SK-N-DZ (cell line): ENCODE measurements around the gene SPAG9.
A peak's percentile ranks its signal among the peaks of the same experiment; 100 is the strongest.
"Not testable (repeated sequence)": the region's sequence is repeated elsewhere in the genome, so short reads cannot be mapped to it uniquely, and the experiment has no call there.

Experiments
- DNase-seq: peaks from one replicate; pipeline ENCODE4 v3.0.0-alpha.2; 2015; ENCODE audit warnings: low spot score

SPAG9 gene

GRCh38 chr17:51091635-51092034 lies 29.0 kb downstream of the SPAG9 start:
- DNase-seq, result no peak

GRCh38 chr17:51088868-51089267 lies 31.8 kb downstream of the SPAG9 start:
- not testable (repeated sequence) for DNase-seq

GRCh38 chr17:51088287-51088686 lies 32.4 kb downstream of the SPAG9 start:
- no peak for DNase-seq

- DNase-seq, result no peak
Measured at GRCh38 chr17:51087072-51087757, 33.5 kb downstream of the SPAG9 start.

GRCh38 chr17:51085150-51085805 lies 35.4 kb downstream of the SPAG9 start:
- no peak for DNase-seq

GRCh38 chr17:51083981-51084380 lies 36.7 kb downstream of the SPAG9 start:
- DNase-seq, result no peak

GRCh38 chr17:51083364-51083763 lies 37.3 kb downstream of the SPAG9 start:
- DNase-seq, result not testable (repeated sequence)

GRCh38 chr17:51079049-51079448 lies 41.6 kb downstream of the SPAG9 start:
- DNase-seq, result no peak

GRCh38 chr17:51078009-51078592 lies 42.6 kb downstream of the SPAG9 start:
- no peak for DNase-seq

- no peak for DNase-seq
Measured at GRCh38 chr17:51076821-51077220, 43.8 kb downstream of the SPAG9 start.

GRCh38 chr17:51071556-51071955 lies 49.1 kb downstream of the SPAG9 start:
- no peak for DNase-seq

- no peak for DNase-seq
Measured at GRCh38 chr17:51065466-51065865, 55.2 kb downstream of the SPAG9 start.

GRCh38 chr17:51064061-51064735 lies 56.5 kb downstream of the SPAG9 start:
- no peak for DNase-seq

- DNase-seq, result no peak
Measured at GRCh38 chr17:51060396-51060795, 60.3 kb downstream of the SPAG9 start.

- no peak for DNase-seq
Measured at GRCh38 chr17:51059781-51060180, 60.9 kb downstream of the SPAG9 start.

GRCh38 chr17:51057534-51057933 lies 63.1 kb downstream of the SPAG9 start:
- no peak for DNase-seq

- peak; percentile 31 for DNase-seq
Measured at GRCh38 chr17:51056813-51057510, 63.7 kb downstream of the SPAG9 start.

GRCh38 chr17:51054748-51055147 lies 65.9 kb downstream of the SPAG9 start:
- no peak for DNase-seq

GRCh38 chr17:51052235-51052634 lies 68.4 kb downstream of the SPAG9 start:
- no peak for DNase-seq

GRCh38 chr17:51050291-51051033 lies 70.2 kb downstream of the SPAG9 start:
- DNase-seq, result no peak
